NCI-H2196 (cell line): Measurements from ENCODE around the gene DYNC1I1.
A peak's percentile ranks its signal among the peaks of the same experiment; 100 is the strongest.

Experiments
- DNase-seq: peaks from one replicate; lab custom pipeline; 2025; ENCODE audit not compliant: unreplicated experiment; lab: John Stamatoyannopoulos, UW

Gene DYNC1I1

GRCh38 chr7:96069401-96069800, 297.0 kb downstream of the DYNC1I1 start:
- DNase-seq = no peak

- DNase-seq = no peak
Measured at GRCh38 chr7:96074871-96075270, 302.5 kb downstream of the DYNC1I1 start.

DNA sequence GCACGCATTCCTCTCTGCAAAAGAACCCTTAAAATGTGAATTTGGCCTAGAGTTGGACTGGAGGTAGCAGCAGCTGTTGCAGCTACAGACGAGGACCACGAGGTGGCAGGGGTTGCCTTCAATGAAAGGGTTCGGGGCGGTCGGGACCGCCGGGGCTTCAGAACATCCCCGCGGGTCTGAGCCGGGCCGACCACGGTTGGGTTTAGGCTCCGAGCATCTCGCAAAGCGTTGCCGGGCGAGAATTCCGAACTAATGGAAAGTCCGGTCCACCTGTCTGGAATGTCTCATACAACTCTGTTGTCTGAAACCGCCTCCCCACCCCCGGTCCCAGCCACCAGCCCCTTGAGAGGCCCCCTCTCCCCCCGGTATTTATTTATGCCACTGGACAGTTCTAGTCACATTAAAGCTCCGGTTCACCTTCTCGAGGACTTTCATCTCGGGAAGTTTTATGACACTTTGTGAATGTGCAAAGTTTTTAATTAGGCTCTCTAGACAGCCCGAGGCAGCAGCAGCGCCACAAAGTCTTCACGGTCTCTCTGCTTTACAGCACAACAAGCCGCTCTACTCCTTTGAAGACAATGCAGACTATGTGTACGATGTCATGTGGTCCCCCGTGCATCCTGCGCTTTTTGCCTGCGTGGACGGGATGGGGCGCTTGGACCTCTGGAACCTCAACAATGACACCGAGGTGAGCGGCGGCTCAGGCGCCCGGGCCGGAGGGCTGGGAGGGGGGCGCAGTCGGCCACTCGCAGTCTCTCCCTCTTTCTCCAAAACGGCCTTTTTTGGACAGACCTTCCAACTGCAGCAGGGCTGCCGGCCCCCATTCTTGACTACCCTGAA, 303.4 kb downstream of the DYNC1I1 start:
- DNase-seq = peak; percentile 83

GRCh38 chr7:96076350-96076707, 304.0 kb downstream of the DYNC1I1 start:
- no peak for DNase-seq

GRCh38 chr7:96080027-96080426, 307.7 kb downstream of the DYNC1I1 start:
- DNase-seq = no peak

DNA sequence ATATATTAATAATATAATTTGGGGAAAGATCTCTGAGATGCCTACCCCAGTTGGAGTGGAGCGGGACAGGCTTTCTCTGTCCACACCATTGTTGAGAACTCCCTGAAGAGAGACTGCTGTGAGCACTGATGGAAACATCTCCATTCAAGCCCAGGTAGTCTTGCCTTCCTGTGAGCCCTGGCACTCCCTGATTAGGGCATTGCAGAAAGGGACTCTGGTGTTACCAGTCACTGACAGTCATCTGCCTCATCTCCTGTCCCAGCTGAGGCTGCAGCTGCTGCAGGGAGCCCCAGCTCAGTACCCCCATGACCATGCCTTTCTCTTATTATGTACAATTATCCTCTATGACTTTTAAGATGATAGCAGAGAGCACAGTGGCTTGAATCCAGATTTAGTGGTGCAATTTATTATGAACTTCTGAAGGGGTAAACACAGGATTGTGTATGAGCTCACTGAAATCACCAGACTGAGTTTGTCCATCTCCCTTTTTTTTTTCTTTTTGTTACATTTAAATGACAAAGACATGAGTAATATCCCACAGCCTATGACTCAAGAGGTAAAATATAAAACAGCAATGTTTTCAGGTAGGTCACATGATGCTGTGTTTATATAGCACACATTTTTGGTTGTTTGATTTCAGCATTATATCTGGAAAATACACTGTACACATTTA, 312.7 kb downstream of the DYNC1I1 start:
- DNase-seq = no peak

GRCh38 chr7:96085953-96086352, 313.6 kb downstream of the DYNC1I1 start:
- no peak for DNase-seq

GRCh38 chr7:96088579-96088978, 316.2 kb downstream of the DYNC1I1 start:
- no peak for DNase-seq

DNA sequence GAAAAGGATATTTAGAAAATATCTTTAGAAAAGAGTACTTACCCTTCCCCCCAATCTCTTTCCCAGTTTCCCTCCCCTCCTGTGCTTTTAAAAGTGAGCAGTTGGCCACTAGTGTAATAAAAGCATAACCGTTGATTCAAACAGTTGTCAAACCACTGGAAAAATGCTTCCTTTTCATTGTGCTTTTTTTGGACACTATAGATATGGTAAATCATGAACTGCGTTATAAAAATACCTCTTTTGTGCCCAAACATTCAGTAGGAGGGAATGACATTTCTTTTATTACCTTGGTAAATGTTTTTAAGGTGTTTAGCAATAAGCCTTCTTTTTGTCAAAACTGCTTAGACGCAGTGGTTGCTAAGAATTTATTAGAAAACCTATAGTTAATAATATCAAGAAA, 317.2 kb downstream of the DYNC1I1 start:
- DNase-seq = no peak

GRCh38 chr7:96090756-96091155, 318.4 kb downstream of the DYNC1I1 start:
- DNase-seq = no peak

DNA sequence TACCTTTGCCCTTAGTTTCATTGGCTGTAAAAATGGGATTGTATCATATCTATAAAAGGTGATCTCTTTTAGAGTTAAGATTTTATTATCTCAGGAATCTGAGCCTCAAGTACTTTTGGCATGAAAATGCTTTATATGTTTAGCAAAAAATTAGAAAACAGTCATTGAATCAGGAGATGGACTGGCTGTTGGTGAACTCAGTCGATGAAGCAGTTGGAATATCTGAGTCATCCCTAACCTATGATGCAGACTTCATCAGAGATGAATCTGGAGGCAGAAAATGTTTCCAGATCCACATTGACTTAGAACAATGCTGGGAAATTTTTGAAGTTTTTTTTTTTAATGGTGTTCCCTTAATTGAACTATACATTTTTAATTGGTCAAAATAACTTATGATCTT, 321.1 kb downstream of the DYNC1I1 start:
- DNase-seq = peak; percentile 43

DNA sequence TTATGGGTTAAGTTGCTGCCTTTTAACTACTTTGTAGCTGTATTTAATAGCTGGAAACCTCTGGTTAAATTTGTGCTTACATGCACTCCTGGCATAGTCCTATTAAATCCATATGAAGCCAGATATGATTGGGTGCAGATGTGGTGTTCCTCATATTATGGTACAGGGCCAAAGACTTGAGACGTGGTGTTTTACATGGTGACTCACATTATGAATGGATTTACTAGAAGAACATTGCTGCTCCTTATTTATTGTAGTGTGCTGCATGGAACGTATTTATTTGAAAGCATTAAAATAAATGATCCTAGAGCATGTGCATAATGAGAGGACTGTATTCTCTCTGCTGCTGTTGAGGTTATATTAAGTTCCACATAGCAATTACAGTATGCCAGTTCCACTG, 325.5 kb downstream of the DYNC1I1 start:
- DNase-seq = no peak

GRCh38 chr7:96100737-96101136, 328.4 kb downstream of the DYNC1I1 start:
- DNase-seq = no peak

DNA sequence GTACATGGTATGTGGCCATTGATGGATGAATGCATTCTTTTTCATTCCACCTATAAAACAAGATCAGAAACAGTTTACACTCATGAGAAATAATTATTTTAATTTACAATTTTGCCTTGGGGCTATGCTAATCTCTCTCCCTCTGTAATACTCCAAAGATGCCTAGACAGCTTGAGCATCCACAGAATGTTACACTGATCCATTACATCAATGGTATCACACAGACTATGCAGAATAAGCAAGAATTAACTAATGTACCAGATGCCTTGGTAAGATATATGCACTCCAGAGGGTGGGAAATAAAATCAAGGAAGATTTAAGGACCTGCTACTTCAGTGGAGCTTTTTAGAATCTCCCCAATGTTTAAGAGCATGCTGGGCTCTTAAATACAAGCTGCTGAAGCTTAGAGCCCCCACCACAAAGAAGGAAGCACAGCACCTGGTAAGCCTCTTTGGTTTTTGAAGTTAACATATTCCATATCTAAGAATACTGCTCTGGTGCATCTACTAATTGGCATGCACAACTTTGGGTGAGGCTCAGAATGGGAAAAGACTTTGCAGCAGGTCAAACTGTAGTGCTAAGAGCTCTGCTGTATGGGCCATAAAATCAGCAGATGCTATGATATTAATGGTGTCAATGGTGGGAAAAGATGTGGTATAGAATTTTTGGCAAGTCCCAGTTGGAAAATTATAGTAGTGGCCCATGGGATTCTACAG, 329.9 kb downstream of the DYNC1I1 start:
- no peak for DNase-seq

DNA sequence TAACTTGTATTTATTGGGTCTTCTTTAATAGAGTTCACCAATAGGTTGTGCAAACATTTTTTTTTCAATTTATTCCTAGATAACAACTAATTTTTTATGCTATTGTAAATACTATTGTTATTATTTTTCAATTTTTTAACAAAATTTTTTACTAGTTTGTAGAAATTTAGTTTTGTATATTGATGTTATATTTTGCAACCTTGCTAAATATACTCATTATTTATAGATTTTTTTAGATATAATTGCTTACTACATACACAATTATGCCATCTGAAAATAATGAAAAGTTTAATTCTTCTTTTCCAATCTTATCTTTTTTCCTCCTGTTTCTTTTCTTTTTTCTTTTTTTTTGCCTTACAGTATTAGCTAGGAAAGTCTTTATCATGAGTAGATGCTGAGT, 332.6 kb downstream of the DYNC1I1 start:
- DNase-seq = no peak

GRCh38 chr7:96111405-96111804, 339.1 kb downstream of the DYNC1I1 start:
- no peak for DNase-seq

- DNase-seq = no peak
Measured at GRCh38 chr7:96114190-96114589, 341.8 kb downstream of the DYNC1I1 start.

DNA sequence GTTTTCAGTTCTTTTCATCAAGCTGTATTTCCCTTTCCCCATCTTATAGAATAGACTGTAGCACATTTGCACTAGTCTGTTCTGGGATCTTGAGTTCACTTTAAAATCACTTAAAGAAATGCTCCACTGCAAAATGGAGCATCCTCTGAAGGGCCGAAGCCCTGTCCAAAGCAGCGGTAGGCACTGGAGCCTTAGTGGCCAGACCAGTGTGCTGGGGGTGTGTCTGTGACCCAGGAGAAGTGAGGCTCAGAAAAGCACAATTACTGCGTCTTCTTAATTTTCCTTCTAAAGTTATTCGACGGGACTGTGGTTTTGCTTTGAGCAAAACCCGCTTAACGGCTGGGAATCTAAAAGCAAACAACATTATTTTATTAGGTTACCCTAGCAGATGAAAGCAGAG, 343.8 kb downstream of the DYNC1I1 start:
- DNase-seq = no peak

GRCh38 chr7:96118449-96119001, 346.2 kb downstream of the DYNC1I1 start:
- DNase-seq = no peak

DNA sequence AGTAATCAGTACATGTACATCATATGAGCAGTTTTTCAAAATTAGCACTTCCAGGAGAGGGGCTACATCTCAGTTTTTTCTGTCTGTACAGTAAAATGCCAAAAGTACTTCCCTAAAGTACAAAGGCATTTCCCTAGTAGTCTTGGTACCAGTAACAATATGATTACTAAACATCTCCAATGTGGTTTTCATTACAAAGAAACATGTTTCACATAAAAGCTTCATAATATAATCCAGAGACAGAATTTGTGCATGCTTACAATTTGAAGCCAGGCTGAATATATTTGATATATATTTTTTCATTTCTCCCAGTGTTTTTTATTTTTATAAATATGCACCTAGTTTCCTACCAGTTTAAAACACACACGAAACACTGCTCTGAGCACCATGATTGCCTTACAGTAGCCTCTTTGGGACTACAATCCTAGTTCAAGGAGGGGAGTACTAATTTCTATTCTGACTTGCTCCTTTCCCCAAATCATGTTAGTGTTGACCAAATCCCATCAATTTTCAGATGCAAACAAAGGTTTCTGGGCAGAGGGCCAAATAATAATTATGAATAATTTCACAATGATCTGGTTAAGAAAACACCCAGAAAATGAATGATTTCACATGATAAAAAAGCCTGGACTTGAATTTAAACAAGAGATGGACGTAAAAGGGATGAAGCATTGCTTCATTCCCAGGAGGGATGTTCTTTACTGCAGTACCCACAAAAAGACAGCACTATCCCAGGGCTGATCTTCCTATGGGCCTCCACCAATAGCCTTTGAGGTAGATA, 348.3 kb downstream of the DYNC1I1 start:
- DNase-seq = no peak

- DNase-seq = no peak
Measured at GRCh38 chr7:96121752-96122151, 349.4 kb downstream of the DYNC1I1 start.
